PC-9 (cell line): ENCODE data around the gene LILRB3. TPM values are rescaled to one million over a fixed set of nuclear protein-coding genes. Genes with fewer than 3 reads are reported as not detected.

Experiments used
- BruUV-seq: library from RNA; stranded (reverse); fragments of 400-500 nt; replicated peaks from 2 replicates; lab custom pipeline; 2021; lab: Mats Ljungman, UMichigan
- CTCF ChIA-PET: fragments of 300-600 bp; sonication (Branson Sonifier 250); formaldehyde crosslinking; loops from one replicate; lab custom pipeline; 2022; ENCODE audit warnings: antibody characterized with exemption; lab: Charles Lee
- POLR2A ChIA-PET: fragments of 300-600 bp; sonication (Branson Sonifier 250); formaldehyde crosslinking; loops from one replicate; lab custom pipeline; 2022; ENCODE audit warnings: antibody characterized with exemption; ENCODE audit not compliant: unreplicated experiment; lab: Charles Lee
- DNase-seq, 2 experiments: peaks; one replicate each; pipeline versions ENCODE4 v3.0.0 to v3.0.0-alpha.2; 2015 to 2022; ENCODE audit warnings: mixed read lengths in 1 of 2
- H2AFZ ChIP-seq: fragments of 200-600 bp; sonication (generic); 2 replicates; pipeline ENCODE4 v1.8.1; 2017; ENCODE audit warnings: antibody characterized with exemption
- H3F3A ChIP-seq: fragments of 200-600 bp; sonication (generic); 2 replicates; pipeline ENCODE4 v1.8.1; 2017; ENCODE audit warnings: antibody characterized with exemption, mild to moderate bottlenecking, low read depth; ENCODE audit not compliant: insufficient read depth
- H3K27ac ChIP-seq: fragments of 200-600 bp; sonication (generic); 2 replicates; pipeline ENCODE4 v1.6.1; 2016; ENCODE audit warnings: mixed run types
- H3K27me3 ChIP-seq: fragments of 200-600 bp; sonication (generic); 2 replicates; pipeline ENCODE4 v1.6.1; 2016; ENCODE audit warnings: low read depth, mixed run types; ENCODE audit not compliant: insufficient read depth
- H3K36me3 ChIP-seq: fragments of 200-600 bp; sonication (generic); 2 replicates; pipeline ENCODE4 v1.6.1; 2016; ENCODE audit warnings: low read depth, mixed run types
- H3K4me1 ChIP-seq: fragments of 200-600 bp; sonication (generic); replicated peaks from 2 replicates; pipeline ENCODE4 v1.6.1; 2016; ENCODE audit warnings: mixed run types; ENCODE audit not compliant: insufficient read depth
- H3K4me2 ChIP-seq: fragments of 200-600 bp; sonication (generic); 2 replicates; pipeline ENCODE4 v1.6.1; 2017; ENCODE audit warnings: mixed run types
- H3K4me3 ChIP-seq: fragments of 200-600 bp; sonication (generic); 2 replicates; pipeline ENCODE4 v1.6.1; 2016; ENCODE audit warnings: mixed run types
- H3K79me2 ChIP-seq: fragments of 200-600 bp; sonication (generic); 2 replicates; pipeline ENCODE4 v1.6.1; 2017; ENCODE audit warnings: low read depth, mixed run types
- H3K9me2 ChIP-seq: fragments of 200-600 bp; sonication (generic); 2 replicates; pipeline ENCODE4 v1.8.1; 2017; ENCODE audit warnings: mild to moderate bottlenecking; ENCODE audit not compliant: insufficient read depth
- H3K9me3 ChIP-seq: fragments of 200-600 bp; sonication (generic); 2 replicates; pipeline ENCODE4 v1.8.1; 2016; ENCODE audit warnings: low read depth; ENCODE audit not compliant: insufficient read depth
- H4K20me1 ChIP-seq: fragments of 200-600 bp; sonication (generic); 2 replicates; pipeline ENCODE4 v1.8.1; 2017; ENCODE audit not compliant: insufficient read depth
- CTCF ChIP-seq: fragments of 200-600 bp; sonication (generic); conservative IDR thresholded peaks from 2 replicates; pipeline ENCODE4 v1.6.1; 2017; ENCODE audit warnings: mixed run types, antibody characterized with exemption, mild to moderate bottlenecking, moderate library complexity
- EZH2 ChIP-seq: fragments of 200-600 bp; sonication (generic); IDR thresholded peaks from 2 replicates; pipeline ENCODE4 v1.8.0; 2017; ENCODE audit warnings: antibody characterized with exemption, low read depth
- intact Hi-C: fragments of 100-400 bp; cut with micrococcal nuclease; formaldehyde crosslinking; loops from one replicate; pipeline ENCODE4 v1.10.0; 2022; ENCODE audit not compliant: unreplicated experiment
- total RNA-seq: library from RNA; stranded (reverse); gene quantifications from 2 replicates; pipeline ENCODE4 v1.2.3, GENCODE V29; 2021

The LILRB3 gene
- total RNA-seq, 1 experiment from 2014 or later = not detected

GRCh38 chr19:54252845-54253244, 30.0 kb upstream of the LILRB3 start:
- intact Hi-C loops = no loop called here
- Histone ChIP-seq H3K9me3 (no peaks in the 10 kb centered on the region), H3K36me3 (no peaks in the 10 kb centered on the region), H3K4me2 (no peak overlapping the region), H3K79me2 (no peaks in the 10 kb centered on the region), H3F3A (no peaks in the 10 kb centered on the region), H3K4me1 (no peaks in the 10 kb centered on the region), H4K20me1 (no peaks in the 10 kb centered on the region), H3K9me2 (no peaks in the 10 kb centered on the region), H3K27me3 (peaks cover 91% of the 10 kb centered on the region), H3K27ac (no peak overlapping the region), H3K4me3 (no peak overlapping the region), H2AFZ (no peak overlapping the region)
- no TSS peak for BruUV-seq
- POLR2A ChIA-PET = no interaction called here
- CTCF ChIA-PET = no interaction called here
- TF ChIP-seq CTCF (no peak), EZH2 (no peak)
- no peak for DNase-seq

GRCh38 chr19:54252243-54252642, 29.4 kb upstream of the LILRB3 start:
- H3K4me2 ChIP-seq = no peak overlapping the region
- no peak for TF ChIP-seq CTCF
- TF ChIP-seq EZH2 = no peak
- H3F3A ChIP-seq = no peaks in the 10 kb centered on the region
- no peaks in the 10 kb centered on the region for H3K4me1 ChIP-seq
- POLR2A ChIA-PET = no interaction called here
- no peak for DNase-seq
- no peaks in the 10 kb centered on the region for H4K20me1 ChIP-seq
- no peaks in the 10 kb centered on the region for H3K9me3 ChIP-seq
- H3K27me3 ChIP-seq = peaks cover 91% of the 10 kb centered on the region
- BruUV-seq = no TSS peak
- no peaks in the 10 kb centered on the region for H3K79me2 ChIP-seq
- H3K27ac ChIP-seq = no peak overlapping the region
- no peak overlapping the region for H2AFZ ChIP-seq
- H3K4me3 ChIP-seq = no peak overlapping the region
- CTCF ChIA-PET = no interaction called here
- H3K36me3 ChIP-seq = no peaks in the 10 kb centered on the region
- intact Hi-C loops = no loop called here
- no peaks in the 10 kb centered on the region for H3K9me2 ChIP-seq

GRCh38 chr19:54248016-54248601, 25.3 kb upstream of the LILRB3 start:
- H3K4me3 ChIP-seq = no peak overlapping the region
- H3K4me2 ChIP-seq = no peak overlapping the region
- no peaks in the 10 kb centered on the region for H3K79me2 ChIP-seq
- no peaks in the 10 kb centered on the region; the same call in 1 of the 2 replicates for H4K20me1 ChIP-seq
- H3K9me3 ChIP-seq = no peaks in the 10 kb centered on the region
- no peaks in the 10 kb centered on the region for H3K36me3 ChIP-seq
- CTCF ChIA-PET = no interaction called here
- intact Hi-C loops = no loop called here
- H3F3A ChIP-seq = no peaks in the 10 kb centered on the region
- peaks cover 82% of the 10 kb centered on the region for H3K27me3 ChIP-seq
- no peak for DNase-seq
- TF ChIP-seq EZH2 (no peak), CTCF (no peak)
- no TSS peak for BruUV-seq
- no peaks in the 10 kb centered on the region for H3K4me1 ChIP-seq
- H2AFZ ChIP-seq = no peak overlapping the region; the same call in 1 of the 2 replicates
- POLR2A ChIA-PET = interaction anchor here (0.6 kb wide), 1 partner anchor 177 kb away, joined by 8 read pairs; no protein-coding TSS in a partner anchor
- no peak overlapping the region for H3K27ac ChIP-seq
- no peaks in the 10 kb centered on the region for H3K9me2 ChIP-seq
